GM21447 (cell line): ENCODE data around the gene CEP57.
"Not testable (repeated sequence)": the region's sequence is repeated elsewhere in the genome, so short reads cannot be mapped to it uniquely, and the experiment has no call there.

Source experiments
- ATAC-seq: cut with Tn5 transposase; IDR thresholded peaks from one replicate; pipeline ENCODE4 v1.9.1; 2021; ENCODE audit not compliant: unreplicated experiment

Gene CEP57

DNA sequence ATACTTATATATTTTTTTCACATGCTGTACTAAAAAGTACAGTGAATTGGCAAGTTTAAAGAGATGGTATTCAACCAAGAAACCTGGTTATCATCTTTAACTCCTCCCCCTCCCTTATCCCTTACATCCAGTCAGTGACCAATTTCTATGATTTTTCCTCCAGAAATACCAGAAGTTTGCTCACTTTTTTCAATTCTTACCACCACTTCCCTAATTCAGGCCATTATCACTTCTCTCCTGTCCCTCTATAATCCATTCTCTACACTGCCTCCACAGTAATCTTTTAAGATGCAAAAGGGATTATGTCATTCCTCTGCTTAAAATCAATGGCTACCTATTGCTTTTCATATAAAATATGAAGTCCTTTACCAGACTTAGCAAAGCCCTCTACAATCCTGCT lies 62.8 kb downstream of the CEP57 start:
- ATAC-seq = no peak

DNA sequence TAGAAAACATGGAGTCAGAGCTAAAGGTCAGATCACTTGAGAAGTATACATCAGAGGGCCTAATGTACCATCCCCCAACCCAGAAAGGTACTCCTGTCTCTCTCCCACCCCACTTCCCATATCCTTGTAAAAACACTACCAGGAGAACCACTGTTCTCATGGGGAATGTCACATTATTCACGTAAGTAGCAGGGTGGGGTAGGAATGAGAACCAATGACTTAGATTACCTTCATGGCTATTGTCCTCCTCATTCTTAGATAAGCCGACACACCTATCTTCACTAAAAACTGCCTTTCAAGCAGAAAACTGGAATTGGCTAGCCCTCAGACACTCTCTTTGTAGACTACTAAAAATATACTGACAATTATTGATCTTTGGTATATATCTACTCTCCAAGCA lies 63.6 kb downstream of the CEP57 start:
- no peak for ATAC-seq

DNA sequence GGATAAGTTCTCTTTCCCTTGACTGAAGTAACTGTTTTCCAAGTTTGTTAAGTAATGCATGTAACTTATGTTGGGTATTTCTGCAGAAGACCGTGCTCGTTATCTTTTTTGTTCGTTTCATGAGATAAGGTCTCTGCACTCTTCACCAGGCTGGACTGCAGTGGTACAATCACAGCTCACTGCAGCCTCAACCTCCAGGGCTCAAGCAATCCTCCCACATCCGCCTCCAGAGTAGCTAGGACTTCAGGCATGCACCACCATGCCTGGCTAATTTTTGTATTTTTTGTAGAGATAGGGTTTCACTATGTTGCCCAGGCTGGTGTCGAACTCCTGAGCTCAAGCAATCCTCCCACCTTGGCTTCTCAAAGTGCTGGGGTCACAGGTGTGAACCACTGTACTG lies 64.1 kb downstream of the CEP57 start:
- ATAC-seq = not testable (repeated sequence)

DNA sequence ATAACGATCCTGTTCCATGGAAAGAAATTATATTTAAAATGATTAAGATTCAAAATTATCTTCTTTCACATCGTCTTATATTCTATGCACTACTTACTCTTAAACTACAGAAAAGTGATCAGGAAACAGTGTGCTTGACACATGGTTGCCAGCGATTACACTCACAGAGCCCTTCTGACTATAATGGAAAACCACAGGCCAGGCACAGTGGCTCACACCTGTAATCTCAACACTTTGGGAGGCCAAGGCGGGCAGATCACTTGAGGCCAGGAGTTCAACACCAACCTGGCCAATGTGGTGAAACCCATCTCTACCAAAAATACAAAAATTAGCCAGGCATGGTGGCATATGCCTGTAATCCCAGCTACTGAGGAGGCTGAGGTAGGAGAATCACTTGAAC lies 69.7 kb downstream of the CEP57 start:
- not testable (repeated sequence) for ATAC-seq

DNA sequence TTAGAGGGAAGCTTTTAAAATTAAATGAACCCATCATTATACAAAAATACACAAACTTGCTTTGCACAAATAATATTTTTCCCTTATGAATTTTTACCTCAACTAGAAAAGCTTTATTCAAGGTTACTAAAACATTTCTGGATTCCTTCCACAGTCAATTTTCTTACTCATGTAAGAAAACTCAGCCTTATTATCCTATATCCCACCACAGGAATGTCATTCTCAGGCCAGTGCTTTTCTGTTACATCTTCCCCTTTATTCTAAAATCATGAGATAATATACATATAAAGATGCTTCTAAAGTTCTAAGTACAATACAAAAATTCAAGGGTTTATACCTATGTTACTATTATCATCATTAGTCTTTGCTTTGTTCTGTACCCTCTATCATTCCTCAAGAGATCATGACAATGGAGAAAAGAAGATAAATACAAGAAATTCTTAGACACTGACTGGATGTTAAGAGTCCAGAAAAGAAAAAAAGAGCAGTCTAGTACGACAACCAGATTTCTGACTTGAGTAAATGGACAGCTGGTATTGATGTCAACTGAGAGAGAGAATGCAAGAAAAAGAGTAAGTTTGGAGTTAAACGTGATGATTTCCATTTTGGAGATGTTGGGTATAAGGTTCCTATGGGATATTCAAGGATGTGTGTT lies 73.3 kb downstream of the CEP57 start:
- ATAC-seq = no peak

DNA sequence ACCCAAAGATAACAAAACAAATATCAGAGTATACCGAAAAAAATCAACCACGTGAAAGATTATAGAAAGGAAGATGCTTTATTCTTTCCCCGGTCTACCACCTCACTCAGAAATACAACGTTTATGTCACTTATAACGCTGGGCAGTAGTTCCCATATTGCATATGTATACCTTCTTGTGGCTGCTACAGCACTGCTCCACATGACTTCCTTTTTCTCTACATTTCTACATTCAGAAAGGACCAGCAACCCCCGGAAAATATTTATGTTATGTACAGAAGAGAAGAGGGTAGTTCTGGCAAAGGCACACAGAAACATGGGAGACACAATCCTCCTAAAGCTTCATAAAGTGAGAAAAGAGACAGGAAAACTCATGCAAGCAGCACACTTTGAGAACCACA lies 76.8 kb downstream of the CEP57 start:
- ATAC-seq = no peak

DNA sequence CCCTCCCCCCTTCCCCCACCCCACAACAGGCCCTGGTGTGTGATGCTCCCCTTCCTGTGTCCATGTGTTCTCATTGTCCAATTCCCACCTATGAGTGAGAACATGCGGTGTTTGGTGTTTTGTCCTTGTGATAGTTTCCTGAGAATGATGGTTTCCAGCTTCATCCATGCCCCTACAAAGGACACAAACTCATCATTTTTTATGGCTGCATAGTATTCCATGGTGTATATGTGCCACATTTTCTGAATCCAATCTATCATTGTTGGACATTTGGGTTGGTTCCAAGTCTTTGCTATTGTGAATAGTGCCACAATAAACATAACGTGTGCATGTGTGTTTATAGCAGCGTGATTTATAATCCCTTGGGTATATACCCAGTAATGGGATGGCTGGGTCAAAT lies 80.6 kb downstream of the CEP57 start:
- ATAC-seq = not testable (repeated sequence)

DNA sequence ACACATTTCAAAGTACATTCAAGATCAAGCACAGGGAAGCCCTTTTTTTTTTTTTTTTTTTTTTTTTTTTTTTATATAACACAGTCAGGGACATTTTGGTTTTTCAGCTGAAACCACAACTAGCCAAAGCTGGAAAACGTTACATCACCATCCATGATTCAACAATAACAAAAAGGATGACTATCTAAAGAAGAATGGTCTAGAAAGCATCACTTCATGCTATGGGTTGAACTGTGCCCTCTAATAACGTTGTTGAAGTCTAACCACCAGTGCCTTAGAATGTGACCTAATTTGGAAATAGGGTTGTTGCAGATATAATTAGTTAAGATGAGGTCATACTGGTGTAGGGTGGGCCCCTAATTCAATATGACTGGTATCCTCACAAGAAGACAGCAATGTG lies 87.0 kb downstream of the CEP57 start:
- no peak for ATAC-seq
